ENCODE data around the gene VAV2. TPM values are rescaled to one million over a fixed set of nuclear protein-coding genes. Genes with fewer than 3 reads are reported as not detected.

The VAV2 gene
- total and polyA plus RNA-seq, 4 donors: 4.9 to 26.4 (median 17.0) TPM

DNA sequence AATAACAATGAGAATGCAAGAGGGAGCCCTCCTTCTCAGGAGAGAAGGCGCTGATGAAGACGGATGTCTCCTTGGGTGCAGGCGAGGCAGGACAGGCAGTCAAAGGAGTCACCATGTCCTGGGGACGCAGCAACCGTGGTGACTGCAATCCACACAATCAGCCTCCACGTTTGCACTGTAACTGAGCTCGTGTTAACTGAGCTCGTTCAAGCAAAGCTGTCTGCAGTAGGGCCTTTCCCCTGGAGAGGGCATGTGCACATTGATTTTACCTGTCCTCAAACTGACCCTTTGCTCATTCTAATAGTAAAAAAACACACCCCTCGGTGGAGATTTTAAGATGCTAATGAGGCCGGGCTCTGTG, 256.7 kb downstream of the VAV2 start:
- Histone ChIP-seq H3K9me3 (ENCODE audit: control insufficient read depth in 4 of 4, low read length in 3 of 4) (no peaks in the 10 kb centered on the region), H3K27me3 (ENCODE audit: control insufficient read depth in 4 of 4, insufficient read depth in 4 of 4, low read length in 3 of 4) (no peaks in the 10 kb centered on the region), H3K27ac (ENCODE audit: low read depth in 1 of 2, low read length in 2 of 2) (no peak overlapping the region), H3K4me3 (ENCODE audit: low read depth in 1 of 3, low read length in 3 of 3) (no peak overlapping the region), H3K4me1 (ENCODE audit: control insufficient read depth in 4 of 4, insufficient read depth in 4 of 4, low read length in 3 of 4) (peaks cover 5 to 73% (median 41%) of the 10 kb centered on the region in 4 donors), H3K9ac (ENCODE audit: low read depth in 1 of 2, low read length in 2 of 2) (no peak overlapping the region), H3K36me3 (ENCODE audit: control insufficient read depth in 4 of 4, insufficient read depth in 3 of 4, low read depth in 1 of 4, low read length in 3 of 4) (peaks cover 0 to 12% (median 4%) of the 10 kb centered on the region in 4 donors)
- 49% methylated on average over 10 of the region's 10 CpGs for WGBS
- DNase-seq (ENCODE audit: low spot score): peak; percentile 38
- TF ChIP-seq HNF4A (conservative IDR thresholded peaks at IDR 0.05) (no peak), RXRA (IDR thresholded peaks at IDR 0.05) (peak in 1 of 2 donors; percentile 7)

GRCh38 chr9:133734590-133735414, 257.3 kb downstream of the VAV2 start:
- no peaks in the 10 kb centered on the region for H3K9me3 ChIP-seq (ENCODE audit: control insufficient read depth in 4 of 4, low read length in 3 of 4)
- 82% methylated on average over 23 of the region's 23 CpGs for WGBS

GRCh38 chr9:133733796-133734533, 258.2 kb downstream of the VAV2 start:
- no peak overlapping the region for H3K9ac ChIP-seq (ENCODE audit: low read depth in 1 of 2, low read length in 2 of 2)
- H3K27ac ChIP-seq (ENCODE audit: low read depth in 1 of 2, low read length in 2 of 2): no peak overlapping the region
- peaks cover 0 to 60% (median 32%) of the 10 kb centered on the region in 4 donors for H3K4me1 ChIP-seq (ENCODE audit: control insufficient read depth in 4 of 4, insufficient read depth in 4 of 4, low read length in 3 of 4)
- no peak overlapping the region for H3K4me3 ChIP-seq (ENCODE audit: low read depth in 1 of 3, low read length in 3 of 3)
- peaks cover 0 to 21% (median 8%) of the 10 kb centered on the region in 4 donors for H3K36me3 ChIP-seq (ENCODE audit: control insufficient read depth in 4 of 4, insufficient read depth in 3 of 4, low read depth in 1 of 4, low read length in 3 of 4)
- H3K27me3 ChIP-seq (ENCODE audit: control insufficient read depth in 4 of 4, insufficient read depth in 4 of 4, low read length in 3 of 4): no peaks in the 10 kb centered on the region
- H3K9me3 ChIP-seq (ENCODE audit: control insufficient read depth in 4 of 4, low read length in 3 of 4): no peaks in the 10 kb centered on the region
- TF ChIP-seq, protein P1, sequence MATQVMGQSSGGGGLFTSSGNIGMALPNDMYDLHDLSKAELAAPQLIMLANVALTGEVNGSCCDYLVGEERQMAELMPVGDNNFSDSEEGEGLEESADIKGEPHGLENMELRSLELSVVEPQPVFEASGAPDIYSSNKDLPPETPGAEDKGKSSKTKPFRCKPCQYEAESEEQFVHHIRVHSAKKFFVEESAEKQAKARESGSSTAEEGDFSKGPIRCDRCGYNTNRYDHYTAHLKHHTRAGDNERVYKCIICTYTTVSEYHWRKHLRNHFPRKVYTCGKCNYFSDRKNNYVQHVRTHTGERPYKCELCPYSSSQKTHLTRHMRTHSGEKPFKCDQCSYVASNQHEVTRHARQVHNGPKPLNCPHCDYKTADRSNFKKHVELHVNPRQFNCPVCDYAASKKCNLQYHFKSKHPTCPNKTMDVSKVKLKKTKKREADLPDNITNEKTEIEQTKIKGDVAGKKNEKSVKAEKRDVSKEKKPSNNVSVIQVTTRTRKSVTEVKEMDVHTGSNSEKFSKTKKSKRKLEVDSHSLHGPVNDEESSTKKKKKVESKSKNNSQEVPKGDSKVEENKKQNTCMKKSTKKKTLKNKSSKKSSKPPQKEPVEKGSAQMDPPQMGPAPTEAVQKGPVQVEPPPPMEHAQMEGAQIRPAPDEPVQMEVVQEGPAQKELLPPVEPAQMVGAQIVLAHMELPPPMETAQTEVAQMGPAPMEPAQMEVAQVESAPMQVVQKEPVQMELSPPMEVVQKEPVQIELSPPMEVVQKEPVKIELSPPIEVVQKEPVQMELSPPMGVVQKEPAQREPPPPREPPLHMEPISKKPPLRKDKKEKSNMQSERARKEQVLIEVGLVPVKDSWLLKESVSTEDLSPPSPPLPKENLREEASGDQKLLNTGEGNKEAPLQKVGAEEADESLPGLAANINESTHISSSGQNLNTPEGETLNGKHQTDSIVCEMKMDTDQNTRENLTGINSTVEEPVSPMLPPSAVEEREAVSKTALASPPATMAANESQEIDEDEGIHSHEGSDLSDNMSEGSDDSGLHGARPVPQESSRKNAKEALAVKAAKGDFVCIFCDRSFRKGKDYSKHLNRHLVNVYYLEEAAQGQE (IDR thresholded peaks at IDR 0.05): no peak
- TF ChIP-seq ATF3 (IDR thresholded peaks at IDR 0.05) (no peak), CTCF (IDR thresholded peaks at IDR 0.05; ENCODE audit: low read depth, low read length, missing input control) (no peak), HNF4G (IDR thresholded peaks at IDR 0.05) (no peak), SP1 (IDR thresholded peaks at IDR 0.05) (no peak), MAX (IDR thresholded peaks at IDR 0.05) (no peak), HNF4A (conservative IDR thresholded peaks at IDR 0.05) (no peak), EGR1 (IDR thresholded peaks at IDR 0.05; ENCODE audit: low read depth in 2 of 2) (no peak), RXRA (IDR thresholded peaks at IDR 0.05) (no peak), FOXA2 (IDR thresholded peaks at IDR 0.05) (no peak), FOXA1 (IDR thresholded peaks at IDR 0.05) (no peak), TAF1 (conservative IDR thresholded peaks at IDR 0.05) (no peak), RAD21 (IDR thresholded peaks at IDR 0.05) (no peak)
- no peak for DNase-seq (ENCODE audit: low spot score)
- 90% methylated on average over 21 of the region's 21 CpGs for WGBS

More at GRCh38 chr9:133734590-133735414, 257.3 kb downstream of the VAV2 start:
- Histone ChIP-seq H3K4me3 (ENCODE audit: low read depth in 1 of 3, low read length in 3 of 3) (no peak overlapping the region), H3K27ac (ENCODE audit: low read depth in 1 of 2, low read length in 2 of 2) (no peak overlapping the region), H3K9ac (ENCODE audit: low read depth in 1 of 2, low read length in 2 of 2) (no peak overlapping the region), H3K27me3 (ENCODE audit: control insufficient read depth in 4 of 4, insufficient read depth in 4 of 4, low read length in 3 of 4) (no peaks in the 10 kb centered on the region), H3K36me3 (ENCODE audit: control insufficient read depth in 4 of 4, insufficient read depth in 3 of 4, low read depth in 1 of 4, low read length in 3 of 4) (peaks cover 0 to 15% (median 6%) of the 10 kb centered on the region in 4 donors), H3K4me1 (ENCODE audit: control insufficient read depth in 4 of 4, insufficient read depth in 4 of 4, low read length in 3 of 4) (peaks cover 0 to 67% (median 35%) of the 10 kb centered on the region in 4 donors)
- no peak for TF ChIP-seq YY1 (IDR thresholded peaks at IDR 0.05)
- DNase-seq (ENCODE audit: low spot score): no peak
